GM18526 (cell line): ENCODE data around the gene IL7R.

Source experiments
- POLR2A ChIP-seq: IDR thresholded peaks from 3 replicates; pipeline ENCODE4 v1.6.1; 2011; ENCODE audit not compliant: insufficient read length; ENCODE audit errors: extremely low read depth

IL7R gene

DNA sequence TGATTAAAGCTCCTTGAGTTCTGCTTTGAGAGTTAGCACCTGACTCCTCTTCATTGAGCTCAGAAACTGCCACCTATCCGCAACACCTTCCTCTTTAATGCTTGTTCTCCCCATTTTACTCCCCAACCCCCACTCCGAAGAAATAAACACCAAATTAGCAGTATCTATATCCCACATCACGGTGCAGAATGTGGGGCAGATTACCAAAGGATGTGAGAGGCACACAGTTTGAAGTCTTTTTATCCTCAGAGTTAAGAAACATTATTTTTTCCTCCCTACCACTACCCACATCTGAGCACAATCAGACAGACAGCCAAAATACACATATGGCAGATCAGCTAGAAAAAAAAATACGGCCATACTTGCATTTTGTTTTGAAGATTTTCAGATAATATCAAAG lies 26.1 kb upstream of the IL7R start:
- TF ChIP-seq POLR2A: no peak

DNA sequence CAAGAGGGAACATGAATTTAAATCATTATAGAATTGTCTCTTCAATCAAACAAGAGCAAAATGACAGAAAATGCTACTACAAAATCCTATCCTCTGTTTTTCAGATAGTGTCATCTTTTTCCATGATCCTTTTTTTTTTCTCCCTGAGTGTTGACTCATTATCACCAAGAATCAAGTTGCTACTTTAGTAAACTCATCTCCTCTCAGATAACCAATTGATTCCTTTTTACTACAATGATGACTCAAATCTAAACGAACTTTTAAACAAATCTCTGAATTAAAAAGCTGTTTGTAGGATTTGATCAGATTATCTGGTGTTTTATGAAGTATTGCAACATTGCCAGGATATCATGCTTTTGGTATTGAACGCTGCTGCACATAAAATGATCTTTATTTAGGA lies 23.9 kb upstream of the IL7R start:
- TF ChIP-seq POLR2A: no peak

DNA sequence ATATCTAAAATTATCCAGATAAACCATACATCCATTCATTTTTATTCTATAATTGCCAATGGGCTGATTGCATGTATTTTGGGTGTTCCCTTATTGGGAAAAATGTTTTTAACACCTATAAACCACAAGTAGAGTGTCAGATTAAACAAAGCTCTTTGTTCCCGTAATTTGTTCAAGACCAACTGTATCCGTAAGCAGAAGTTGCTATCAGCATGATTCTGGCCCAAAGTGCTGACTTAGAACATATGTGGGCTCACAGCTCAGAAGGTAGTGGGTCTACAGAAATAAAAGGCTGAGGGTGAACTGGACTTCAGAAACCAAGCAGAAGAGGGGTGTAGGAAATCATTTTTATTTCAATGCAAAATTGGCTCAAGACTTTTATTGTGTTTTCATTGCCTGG lies 23.5 kb upstream of the IL7R start:
- no peak for TF ChIP-seq POLR2A

DNA sequence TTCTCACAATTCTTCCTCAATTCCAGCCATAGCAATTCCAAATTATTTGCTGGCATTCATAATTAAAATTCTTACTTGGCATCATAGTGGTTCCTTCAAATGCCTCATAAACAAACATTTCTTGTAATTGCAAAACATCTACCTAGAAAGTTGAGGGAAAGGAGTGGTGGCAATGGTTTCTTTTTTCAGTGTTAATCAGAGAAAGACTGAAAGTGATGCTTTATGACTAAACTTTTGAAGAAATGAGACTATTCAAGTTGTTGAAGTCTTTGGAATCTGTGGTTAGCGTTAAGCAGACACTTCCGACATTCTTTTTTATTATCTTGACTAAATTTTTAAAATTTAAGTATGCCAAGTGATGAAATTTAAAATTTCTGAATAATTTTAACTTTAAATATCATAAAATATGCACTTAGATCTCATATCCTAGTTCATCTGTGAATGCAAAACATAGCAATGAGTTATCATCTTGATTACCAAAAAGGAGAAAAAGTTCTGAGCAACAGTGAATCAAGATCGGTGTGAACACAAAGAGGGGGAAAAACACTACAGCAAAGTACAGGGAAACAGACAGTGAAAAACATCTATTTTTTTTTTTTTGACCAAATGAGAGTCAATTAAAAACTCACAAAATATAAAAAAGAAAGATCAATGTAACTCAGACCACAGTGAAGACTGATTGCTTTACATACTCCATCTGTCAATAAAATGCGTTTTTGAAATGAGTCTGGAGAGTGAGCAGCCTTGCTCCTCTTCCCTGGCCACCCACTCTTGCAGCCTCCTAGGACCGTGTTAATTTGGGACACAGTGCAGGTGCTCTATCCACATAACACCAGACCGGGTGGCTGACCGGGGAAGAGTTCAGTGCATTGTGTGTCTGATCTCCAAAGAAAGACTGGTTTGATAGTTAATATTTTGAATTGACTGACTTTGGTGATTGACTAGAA lies 20.6 kb upstream of the IL7R start:
- no peak for TF ChIP-seq POLR2A

DNA sequence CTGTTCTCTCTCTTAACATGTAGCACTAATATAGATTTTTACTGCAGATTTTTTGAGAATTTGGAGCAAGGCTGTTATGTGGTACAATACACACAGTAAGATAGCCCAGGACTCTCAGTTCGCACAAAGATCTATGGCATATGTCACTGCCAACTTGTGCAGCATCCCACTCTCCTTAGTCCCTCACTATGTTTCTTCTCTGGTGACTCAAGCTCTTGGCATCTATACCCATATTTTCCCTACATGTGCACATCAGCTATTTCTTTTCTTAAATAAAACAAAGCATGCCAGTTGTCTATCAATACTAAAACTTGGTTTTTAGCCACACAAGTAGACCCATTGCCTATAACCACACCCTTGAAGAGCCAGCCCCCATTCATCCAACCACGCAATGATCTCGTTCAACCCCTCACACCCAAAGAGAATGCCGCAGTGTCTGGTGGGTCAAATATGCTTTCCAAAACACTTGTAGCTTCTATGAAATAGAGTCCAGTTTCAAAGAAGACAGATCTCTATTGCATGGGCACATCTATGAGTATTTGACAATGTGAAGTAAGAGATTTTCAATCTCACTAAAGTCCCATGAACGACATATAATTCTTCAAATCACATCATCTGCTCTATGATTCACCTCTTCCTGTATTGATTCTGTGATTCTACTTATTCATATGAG lies 18.2 kb upstream of the IL7R start:
- no peak for TF ChIP-seq POLR2A

DNA sequence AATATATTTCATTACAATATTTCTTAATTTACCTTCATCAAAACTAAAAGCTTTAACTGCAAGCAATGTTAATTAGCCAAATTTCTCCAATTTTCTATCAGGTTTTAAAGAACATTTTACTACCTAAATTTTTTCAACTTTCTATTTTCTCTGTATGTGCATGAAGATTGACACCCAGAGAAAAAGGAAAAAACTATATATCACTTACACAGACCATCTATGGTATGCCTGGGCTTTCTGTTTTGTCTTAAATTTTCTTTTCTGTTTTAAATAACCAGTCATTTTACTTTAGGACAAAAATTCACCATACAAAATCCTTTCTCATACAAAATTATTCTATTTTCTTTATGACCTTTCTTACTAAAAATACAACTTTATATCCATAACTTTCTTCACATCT lies 13.8 kb upstream of the IL7R start:
- no peak for TF ChIP-seq POLR2A

DNA sequence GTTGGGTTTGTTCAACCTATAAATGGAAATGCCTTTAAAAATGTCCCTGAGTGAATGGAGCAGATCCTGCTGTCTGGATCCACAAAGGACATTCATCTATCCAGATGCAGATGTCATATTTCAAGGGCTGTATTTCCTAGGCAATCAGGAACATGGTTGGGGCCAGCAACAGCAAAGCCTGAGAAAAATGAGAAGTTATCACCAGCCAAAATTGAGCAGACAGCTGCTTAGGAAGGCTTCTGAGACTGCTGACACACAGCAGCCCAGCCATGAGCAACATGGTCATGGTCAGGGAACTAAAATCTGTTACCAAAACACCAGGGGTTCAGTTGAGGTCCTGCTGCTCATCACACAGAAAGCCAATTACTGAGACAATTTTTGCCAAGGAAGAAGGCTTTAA lies 9.2 kb upstream of the IL7R start:
- no peak for TF ChIP-seq POLR2A

DNA sequence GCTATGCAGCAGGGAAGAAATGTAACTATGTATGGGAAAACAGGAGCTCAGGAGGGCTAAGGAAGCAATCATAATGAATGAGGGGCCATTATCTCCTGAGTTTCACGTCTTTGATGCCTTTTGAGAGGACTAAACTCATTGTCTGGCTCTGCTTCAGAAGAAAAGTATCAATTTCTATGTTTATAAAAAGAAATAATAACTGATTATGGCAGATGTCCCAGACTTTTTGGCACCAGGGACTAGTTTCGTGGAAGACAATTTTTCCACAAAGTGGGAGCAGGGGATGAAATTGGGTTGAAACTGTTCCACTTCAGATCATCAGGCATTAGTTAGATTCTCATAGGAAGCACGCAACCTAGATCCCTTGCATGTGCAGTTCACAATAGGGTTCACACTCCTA lies 8.7 kb upstream of the IL7R start:
- TF ChIP-seq POLR2A: no peak

DNA sequence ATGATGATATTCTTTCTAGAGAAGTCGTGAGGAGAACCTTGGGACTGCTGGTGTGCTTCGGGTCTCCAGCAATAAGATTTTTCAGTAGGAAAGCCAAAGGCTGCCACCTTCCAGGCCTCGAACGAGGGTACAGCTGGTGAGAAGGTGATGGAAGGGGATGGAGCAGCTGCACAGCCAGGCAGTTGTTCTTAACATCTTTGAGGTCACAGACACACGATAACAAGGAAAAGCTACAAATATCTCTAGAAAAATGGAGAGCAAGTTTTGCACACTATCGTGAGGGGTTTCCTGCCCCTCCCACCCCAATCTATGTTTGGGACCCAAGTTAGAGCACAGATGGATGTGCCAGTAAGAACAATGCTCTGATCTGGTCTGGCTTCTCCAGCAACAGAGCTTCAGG lies 6.8 kb upstream of the IL7R start:
- no peak for TF ChIP-seq POLR2A

DNA sequence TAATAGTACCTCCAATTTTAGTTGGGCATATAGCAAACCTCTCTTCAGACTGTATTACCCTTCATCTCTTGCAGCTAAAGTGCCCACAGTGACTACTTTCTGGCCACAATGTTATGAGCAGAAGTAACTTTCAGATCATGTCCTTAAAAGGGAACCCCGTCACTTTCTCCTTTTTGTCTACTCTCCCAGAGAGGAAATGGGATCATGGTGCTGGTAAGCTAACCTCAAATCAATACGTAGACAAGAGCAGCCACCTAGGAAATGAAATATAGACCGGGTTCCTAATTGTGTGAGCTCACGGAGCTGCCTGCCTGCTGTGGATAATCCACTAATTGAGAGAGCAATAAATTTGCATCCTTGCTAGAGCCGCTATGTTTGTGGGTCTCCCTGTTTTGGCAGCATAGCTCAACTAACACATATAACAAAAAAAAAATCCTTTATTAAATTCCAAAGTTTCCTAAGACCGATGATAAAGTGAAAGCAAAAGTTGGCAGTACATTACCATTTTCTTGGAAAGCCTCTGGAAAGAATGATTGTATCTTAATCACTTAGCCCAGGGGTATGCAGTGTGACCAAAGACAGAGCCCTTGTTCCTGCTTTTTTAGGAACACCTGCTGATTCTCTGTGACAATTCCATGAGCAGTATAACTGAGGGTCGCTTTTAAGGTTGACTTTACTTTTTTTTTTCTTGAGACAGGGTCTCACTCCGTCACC lies 5.6 kb upstream of the IL7R start:
- no peak for TF ChIP-seq POLR2A

DNA sequence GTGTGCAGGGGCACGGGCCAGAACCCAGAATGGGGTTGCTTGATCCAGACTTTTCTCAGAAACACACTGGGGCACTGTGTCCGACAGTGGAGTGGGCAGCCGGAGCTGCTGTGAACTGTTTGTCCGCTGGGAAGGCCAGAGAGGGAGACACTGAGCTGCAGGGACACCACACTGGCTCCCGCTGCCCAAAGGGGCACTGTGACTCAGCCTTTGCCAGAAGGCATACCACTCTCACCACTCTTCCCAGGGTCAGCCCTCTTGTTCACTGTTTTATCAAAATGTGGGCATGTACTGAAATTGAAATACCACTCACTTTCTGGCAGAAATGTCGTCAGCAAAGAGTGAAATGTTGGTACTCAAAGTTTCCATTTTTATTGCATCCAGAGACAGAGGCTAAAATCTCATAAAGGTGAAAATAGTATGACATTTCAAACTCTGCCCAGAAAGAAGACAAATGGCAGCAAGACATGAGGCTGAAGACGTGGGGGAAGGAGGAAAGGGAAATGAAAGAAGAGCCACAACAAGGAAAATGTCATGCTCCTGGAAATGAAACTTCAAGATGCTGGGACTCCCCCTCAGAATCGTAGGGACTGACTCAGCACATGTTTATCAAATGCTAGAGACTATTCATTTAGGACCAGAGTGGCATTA lies 4.5 kb upstream of the IL7R start:
- TF ChIP-seq POLR2A: no peak

DNA sequence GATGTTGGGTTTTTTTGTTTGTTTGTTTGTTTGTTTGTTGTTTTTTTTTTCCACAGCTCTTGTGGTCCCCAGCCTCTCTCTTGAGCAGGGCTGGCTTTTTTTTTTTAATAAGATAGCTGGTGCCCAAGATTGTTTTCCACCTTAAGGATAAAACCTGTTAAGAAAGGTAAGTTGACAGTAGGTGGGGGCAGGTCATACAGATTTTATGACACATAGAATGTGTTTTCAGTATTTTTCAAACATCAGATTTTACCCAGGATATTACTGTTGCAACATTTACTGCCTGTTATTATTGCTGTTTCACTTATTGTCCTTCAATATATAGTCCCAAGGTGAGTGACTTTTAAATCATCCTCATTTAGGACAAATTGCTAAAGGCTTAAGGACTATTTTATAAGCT lies 3.9 kb upstream of the IL7R start:
- no peak for TF ChIP-seq POLR2A

DNA sequence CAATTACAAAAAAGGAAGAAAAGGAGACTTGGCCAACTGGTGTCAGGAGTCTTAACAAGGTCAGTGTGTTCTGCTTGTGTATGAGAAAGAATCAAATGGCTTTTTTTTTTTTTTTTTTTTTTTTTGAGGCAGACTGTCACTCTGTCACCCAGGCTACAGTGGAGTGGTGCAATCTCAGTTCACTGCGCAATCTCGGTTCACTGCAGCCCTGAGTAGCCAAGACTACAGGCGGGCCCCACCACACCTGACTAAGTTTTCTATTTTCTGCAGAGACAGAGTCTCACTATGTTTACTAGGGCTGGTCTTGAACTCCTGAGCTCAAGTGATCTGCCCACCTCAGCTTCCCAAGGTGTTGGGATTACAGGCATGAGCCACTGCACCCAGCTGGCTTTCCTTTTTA lies 3.1 kb upstream of the IL7R start:
- no peak for TF ChIP-seq POLR2A

DNA sequence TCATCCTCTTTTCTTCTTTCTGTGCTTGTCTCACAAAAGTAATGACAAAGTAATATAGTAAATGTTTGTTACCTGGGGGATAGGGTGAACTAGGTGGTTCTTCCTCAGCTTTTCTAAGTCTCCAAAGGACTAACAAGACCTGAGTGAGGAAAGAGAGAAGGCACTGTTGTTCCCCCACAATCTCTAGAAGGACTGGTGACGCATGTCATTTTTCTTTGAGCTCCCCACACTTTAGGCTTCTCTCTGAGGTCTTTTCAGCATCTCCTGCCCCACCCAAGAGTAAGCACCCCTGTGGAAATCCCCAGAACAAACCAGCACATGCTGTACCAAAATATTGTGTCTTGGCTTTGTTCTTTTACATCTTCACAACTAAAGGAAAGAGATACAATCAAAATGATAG lies 2.4 kb upstream of the IL7R start:
- no peak for TF ChIP-seq POLR2A

DNA sequence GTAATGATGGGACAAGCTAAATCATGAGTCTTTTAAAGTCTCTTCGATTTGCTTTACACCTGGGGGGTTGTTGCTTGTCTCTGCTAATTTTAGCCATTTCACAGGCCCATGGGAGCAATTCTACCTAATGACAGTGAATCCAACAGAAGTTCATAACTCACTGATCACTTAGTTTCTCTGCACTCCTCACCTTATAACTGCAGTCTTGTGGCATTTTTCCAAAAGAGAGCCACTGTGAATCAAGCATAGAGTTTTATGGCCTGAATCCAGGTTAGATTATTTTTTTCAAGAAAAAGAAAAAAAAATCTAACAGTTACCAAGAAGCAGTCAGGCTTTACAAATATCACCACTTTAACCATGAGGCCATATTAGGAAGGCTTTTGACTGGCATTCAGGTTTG lies 1.5 kb upstream of the IL7R start:
- TF ChIP-seq POLR2A: no peak

DNA sequence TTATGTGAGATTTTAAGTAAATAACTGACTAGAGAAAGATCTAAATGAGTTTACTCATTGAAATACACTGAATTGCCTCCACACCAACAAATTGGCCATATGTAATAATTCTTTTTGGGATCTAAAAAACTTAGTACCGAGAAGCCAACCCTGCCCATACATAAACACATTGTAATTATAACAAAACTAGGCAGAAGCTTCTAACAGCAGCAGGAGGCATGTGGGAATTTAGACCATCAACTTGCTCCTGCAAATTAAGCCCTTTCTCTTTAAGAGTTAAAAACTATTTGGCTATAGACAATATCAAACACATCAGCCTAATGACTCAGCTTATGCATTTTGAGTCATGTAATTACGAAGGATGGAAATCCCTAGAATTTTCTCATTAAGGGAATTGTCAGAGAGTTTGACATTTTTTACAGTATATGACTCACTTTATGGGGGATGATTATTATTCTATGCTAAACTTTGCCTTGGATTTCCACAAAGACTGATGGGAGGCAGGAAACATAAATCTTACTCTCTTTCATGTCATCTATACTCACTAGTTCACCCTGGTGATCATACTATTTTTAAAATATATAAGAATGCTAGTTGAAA lies 1.0 kb downstream of the IL7R start:
- TF ChIP-seq POLR2A: no peak
